ENCODE results near the gene SYNJ2. TPM values are rescaled to one million over a fixed set of nuclear protein-coding genes. Genes with fewer than 3 reads are reported as not detected.
A peak's percentile ranks its signal among the peaks of the same experiment; 100 is the strongest.

SYNJ2 gene
- total and polyA plus RNA-seq, 4 donors, result 3.4 to 8.8 (median 4.8) TPM

DNA sequence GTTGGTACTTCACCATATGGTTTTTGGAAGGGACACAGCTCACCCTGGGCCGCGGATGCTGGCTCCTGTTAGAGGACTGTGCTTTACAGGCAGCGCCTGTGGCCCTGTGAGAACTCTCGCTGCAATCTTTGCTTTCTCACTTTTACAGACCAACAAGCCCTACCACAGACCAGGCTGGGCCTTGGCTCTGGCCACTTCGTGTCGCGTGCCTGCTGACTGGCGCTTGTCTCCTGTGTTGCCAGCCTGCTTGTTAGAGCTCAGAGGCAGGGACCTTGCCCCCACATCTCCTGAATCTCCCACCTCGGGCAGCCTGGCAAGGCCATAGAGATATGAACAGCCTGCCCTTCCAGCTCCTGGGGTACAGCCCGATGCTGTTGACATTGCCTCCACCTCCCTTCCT, 56.1 kb downstream of the SYNJ2 start:
- Histone ChIP-seq H3K9me3 (ENCODE audit: control insufficient read depth in 4 of 4, insufficient read depth in 3 of 4, low read length in 3 of 4) (no peaks in the 10 kb centered on the region), H3K36me3 (ENCODE audit: control insufficient read depth in 4 of 4, insufficient read depth in 4 of 4, low read length in 4 of 4) (no peaks in the 10 kb centered on the region), H3K27me3 (ENCODE audit: control insufficient read depth in 3 of 3, insufficient read depth in 3 of 3, low read length in 2 of 3) (no peaks in the 10 kb centered on the region), H3K9ac (ENCODE audit: insufficient read depth in 1 of 2, low read length in 2 of 2) (no peak overlapping the region), H3K27ac (ENCODE audit: low read depth in 1 of 2, low read length in 1 of 2) (peak overlapping the region in 1 of 2 donors; percentile 26), H3K4me1 (ENCODE audit: control insufficient read depth in 5 of 5, insufficient read depth in 5 of 5, low read length in 5 of 5) (peaks cover 4 to 29% (median 14%) of the 10 kb centered on the region in 5 donors), H3K4me3 (no peak overlapping the region)
- TF ChIP-seq, protein P1, sequence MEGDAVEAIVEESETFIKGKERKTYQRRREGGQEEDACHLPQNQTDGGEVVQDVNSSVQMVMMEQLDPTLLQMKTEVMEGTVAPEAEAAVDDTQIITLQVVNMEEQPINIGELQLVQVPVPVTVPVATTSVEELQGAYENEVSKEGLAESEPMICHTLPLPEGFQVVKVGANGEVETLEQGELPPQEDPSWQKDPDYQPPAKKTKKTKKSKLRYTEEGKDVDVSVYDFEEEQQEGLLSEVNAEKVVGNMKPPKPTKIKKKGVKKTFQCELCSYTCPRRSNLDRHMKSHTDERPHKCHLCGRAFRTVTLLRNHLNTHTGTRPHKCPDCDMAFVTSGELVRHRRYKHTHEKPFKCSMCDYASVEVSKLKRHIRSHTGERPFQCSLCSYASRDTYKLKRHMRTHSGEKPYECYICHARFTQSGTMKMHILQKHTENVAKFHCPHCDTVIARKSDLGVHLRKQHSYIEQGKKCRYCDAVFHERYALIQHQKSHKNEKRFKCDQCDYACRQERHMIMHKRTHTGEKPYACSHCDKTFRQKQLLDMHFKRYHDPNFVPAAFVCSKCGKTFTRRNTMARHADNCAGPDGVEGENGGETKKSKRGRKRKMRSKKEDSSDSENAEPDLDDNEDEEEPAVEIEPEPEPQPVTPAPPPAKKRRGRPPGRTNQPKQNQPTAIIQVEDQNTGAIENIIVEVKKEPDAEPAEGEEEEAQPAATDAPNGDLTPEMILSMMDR (IDR thresholded peaks at IDR 0.05; ENCODE audit: control extremely low read depth, extremely low read depth), result no peak
- DNase-seq, result no peak
- WGBS, 2 donors, result 96% methylated on average over 10 of the region's 10 CpGs
- no peak for ATAC-seq (ENCODE audit: insufficient read depth, low FRiP score)

DNA sequence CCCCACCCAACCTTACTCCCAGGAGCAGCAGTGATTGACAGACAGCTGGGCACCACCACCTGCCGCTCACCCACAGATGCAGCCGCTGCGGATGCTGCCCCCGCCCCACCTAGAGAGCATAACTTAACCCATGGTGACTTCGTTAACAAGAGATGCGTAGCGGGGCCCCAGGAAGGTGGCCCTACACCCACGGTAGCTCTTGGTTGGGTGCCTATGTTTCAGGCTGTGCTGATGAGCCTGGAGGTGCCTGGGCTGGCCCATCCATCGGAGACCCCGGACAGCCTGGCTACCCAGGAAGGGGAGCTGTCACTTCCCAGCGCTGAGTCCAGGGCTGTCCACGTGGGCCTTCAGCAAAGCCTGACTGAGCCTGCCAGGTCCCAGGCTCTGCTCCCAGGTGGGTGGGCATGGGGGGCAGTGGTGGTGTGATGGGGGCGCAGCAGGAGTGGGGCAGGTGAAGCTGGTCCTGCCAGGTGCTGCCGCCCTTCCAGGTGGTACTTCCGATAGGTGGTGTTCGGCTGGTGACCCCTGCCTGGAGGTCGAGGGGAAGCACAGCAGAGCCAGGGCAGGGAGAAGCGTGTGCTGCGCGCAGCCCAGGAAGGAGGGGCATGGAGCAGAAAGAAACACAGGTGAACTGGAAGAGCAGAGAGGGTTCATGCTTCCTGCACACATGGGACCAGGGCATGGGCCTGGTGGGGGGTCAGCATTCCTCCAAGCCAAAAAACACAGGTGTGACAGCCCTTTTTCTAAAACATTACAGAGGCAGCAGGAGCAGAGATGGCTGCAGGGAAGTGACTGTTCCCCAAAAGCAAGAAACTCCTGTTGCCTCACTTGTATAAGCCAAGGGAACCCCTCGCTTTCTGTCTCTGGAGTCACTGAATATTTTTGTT, 56.9 kb downstream of the SYNJ2 start:
- no peaks in the 10 kb centered on the region for H3K36me3 ChIP-seq (ENCODE audit: control insufficient read depth in 4 of 4, insufficient read depth in 4 of 4, low read length in 4 of 4)
- ATAC-seq (ENCODE audit: insufficient read depth, low FRiP score), result no peak
- peaks cover 4 to 25% (median 14%) of the 10 kb centered on the region in 5 donors for H3K4me1 ChIP-seq (ENCODE audit: control insufficient read depth in 5 of 5, insufficient read depth in 5 of 5, low read length in 5 of 5)
- no peak overlapping the region for H3K4me3 ChIP-seq
- 94 to 96% methylated on average over 21 of the region's 21 CpGs for WGBS, 2 donors
- H3K9me3 ChIP-seq (ENCODE audit: control insufficient read depth in 4 of 4, insufficient read depth in 3 of 4, low read length in 3 of 4), result no peaks in the 10 kb centered on the region
- no peak for DNase-seq
- TF ChIP-seq, protein P1 (IDR thresholded peaks at IDR 0.05; ENCODE audit: control extremely low read depth, extremely low read depth), result no peak
- no peak overlapping the region for H3K27ac ChIP-seq (ENCODE audit: low read depth in 1 of 2, low read length in 1 of 2)
- no peak overlapping the region for H3K9ac ChIP-seq (ENCODE audit: insufficient read depth in 1 of 2, low read length in 2 of 2)
- H3K27me3 ChIP-seq (ENCODE audit: control insufficient read depth in 3 of 3, insufficient read depth in 3 of 3, low read length in 2 of 3), result no peaks in the 10 kb centered on the region

DNA sequence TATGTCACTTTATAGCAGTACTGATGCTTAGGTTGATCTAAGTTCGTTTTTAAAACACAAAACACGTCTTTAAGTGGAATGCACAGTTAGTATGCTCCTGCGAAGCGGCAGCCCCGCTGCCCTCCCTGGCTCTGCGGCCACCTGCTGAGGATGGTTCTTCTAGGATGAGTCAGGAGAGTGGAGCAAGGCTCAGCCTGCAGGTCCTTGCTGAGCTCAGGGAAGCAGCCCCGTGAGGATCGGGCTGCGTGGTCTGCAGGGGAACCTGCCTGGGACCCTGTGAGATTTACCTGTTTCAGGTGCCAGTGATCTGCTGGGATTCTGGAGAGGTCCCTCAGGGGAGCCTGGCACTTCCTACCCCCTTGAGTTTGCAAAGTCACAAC, 57.5 kb downstream of the SYNJ2 start:
- WGBS, 2 donors, result 93 to 95% methylated on average over 9 of the region's 9 CpGs
- Histone ChIP-seq H3K9me3 (ENCODE audit: control insufficient read depth in 4 of 4, insufficient read depth in 3 of 4, low read length in 3 of 4) (no peaks in the 10 kb centered on the region), H3K27ac (ENCODE audit: low read depth in 1 of 2, low read length in 1 of 2) (no peak overlapping the region), H3K36me3 (ENCODE audit: control insufficient read depth in 4 of 4, insufficient read depth in 4 of 4, low read length in 4 of 4) (no peaks in the 10 kb centered on the region), H3K9ac (ENCODE audit: insufficient read depth in 1 of 2, low read length in 2 of 2) (no peak overlapping the region), H3K4me1 (ENCODE audit: control insufficient read depth in 5 of 5, insufficient read depth in 5 of 5, low read length in 5 of 5) (peaks cover 4 to 22% (median 14%) of the 10 kb centered on the region in 5 donors), H3K4me3 (no peak overlapping the region), H3K27me3 (ENCODE audit: control insufficient read depth in 3 of 3, insufficient read depth in 3 of 3, low read length in 2 of 3) (no peaks in the 10 kb centered on the region)
- DNase-seq, result no peak
- ATAC-seq (ENCODE audit: insufficient read depth, low FRiP score), result no peak
- TF ChIP-seq, protein P1 (IDR thresholded peaks at IDR 0.05; ENCODE audit: control extremely low read depth, extremely low read depth), result no peak

Data from lung (tissue), 12 donors.